ENCODE measurements around the gene DAP3. TPM values are rescaled to one million over a fixed set of nuclear protein-coding genes. Genes with fewer than 3 reads are reported as not detected.

The DAP3 gene
- total and polyA plus RNA-seq, 2 of the 13 experiments (the other 11 are each of a cell fraction or from before 2014, with no cell fraction given) = 129 to 133 TPM

DNA sequence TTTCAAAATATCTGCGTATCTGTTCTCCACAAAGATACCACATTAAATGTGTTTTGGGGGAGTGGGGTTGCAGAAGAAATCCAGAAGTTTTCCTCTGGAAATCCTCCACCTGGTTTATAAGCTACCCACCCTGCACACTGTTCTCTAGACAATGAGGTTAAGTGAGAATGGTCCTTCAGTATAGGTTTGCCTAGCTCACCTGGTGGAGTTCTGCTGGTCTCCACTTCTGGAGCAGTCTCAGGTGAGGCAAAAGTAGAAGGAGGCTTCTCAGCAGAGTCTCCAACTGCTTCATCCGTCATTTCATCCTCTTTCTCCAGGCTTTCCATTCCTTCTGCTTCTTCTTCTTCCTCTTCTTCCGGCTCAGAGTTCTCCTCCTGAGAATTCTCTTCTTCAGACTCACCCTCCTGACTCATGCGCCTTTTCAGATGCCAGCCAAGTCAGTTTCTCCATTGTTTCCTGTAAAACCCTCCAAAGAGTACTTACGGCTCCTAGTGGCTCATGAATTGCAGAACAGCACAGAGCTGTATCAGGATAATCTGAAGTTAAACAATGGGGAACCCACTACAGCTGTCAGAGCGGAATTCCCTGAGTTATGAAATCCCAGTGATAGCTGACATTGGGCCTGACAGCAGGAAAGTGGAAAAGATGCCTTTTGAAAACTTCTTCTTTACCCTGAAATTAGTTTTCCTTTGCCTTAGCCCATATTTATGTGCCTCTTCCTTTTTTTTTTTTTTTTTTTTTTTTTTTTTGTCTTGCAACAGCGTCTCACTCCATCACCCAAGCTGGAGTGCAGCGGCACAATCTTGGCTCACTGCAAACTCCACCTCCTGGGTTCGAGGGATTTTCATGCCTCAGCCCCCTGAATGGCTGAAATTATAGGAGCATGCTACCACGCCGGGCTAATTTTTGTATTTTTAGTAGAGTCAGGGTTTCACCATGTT lies 40.4 kb upstream of the DAP3 start (continued):
- TF ChIP-seq ATAD3A (CRISPR knock-in tag; IDR thresholded peaks at IDR 0.05) = no peak
- 0 out of 4 replicates have a peak, but pooled peaks of 1 of the 2 experiments have one; percentile 25 for TF ChIP-seq KLF16 (CRISPR knock-in tag; IDR thresholded peaks at IDR 0.05)
- TF ChIP-seq, protein P1, sequence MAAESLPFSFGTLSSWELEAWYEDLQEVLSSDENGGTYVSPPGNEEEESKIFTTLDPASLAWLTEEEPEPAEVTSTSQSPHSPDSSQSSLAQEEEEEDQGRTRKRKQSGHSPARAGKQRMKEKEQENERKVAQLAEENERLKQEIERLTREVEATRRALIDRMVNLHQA (CRISPR knock-in tag; IDR thresholded peaks at IDR 0.05) = no peak
- TF ChIP-seq RXRB (CRISPR knock-in tag; IDR thresholded peaks at IDR 0.05; ENCODE audit: borderline replicate concordance) = 0 out of 2 replicates have a peak, but pooled peaks have one; percentile 25
- TF ChIP-seq SALL2 (CRISPR knock-in tag; IDR thresholded peaks at IDR 0.05) = no peak
- TF ChIP-seq SMC3 (IDR thresholded peaks at IDR 0.05; ENCODE audit: low read length) = peak; percentile 65
- TF ChIP-seq, protein P2, sequence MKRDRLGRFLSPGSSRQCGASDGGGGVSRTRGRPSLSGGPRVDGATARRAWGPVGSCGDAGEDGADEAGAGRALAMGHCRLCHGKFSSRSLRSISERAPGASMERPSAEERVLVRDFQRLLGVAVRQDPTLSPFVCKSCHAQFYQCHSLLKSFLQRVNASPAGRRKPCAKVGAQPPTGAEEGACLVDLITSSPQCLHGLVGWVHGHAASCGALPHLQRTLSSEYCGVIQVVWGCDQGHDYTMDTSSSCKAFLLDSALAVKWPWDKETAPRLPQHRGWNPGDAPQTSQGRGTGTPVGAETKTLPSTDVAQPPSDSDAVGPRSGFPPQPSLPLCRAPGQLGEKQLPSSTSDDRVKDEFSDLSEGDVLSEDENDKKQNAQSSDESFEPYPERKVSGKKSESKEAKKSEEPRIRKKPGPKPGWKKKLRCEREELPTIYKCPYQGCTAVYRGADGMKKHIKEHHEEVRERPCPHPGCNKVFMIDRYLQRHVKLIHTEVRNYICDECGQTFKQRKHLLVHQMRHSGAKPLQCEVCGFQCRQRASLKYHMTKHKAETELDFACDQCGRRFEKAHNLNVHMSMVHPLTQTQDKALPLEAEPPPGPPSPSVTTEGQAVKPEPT (CRISPR knock-in tag; IDR thresholded peaks at IDR 0.05; ENCODE audit: low read depth) = no peak
- TF ChIP-seq ZNF547 (CRISPR knock-in tag; IDR thresholded peaks at IDR 0.05) = no peak
- TF ChIP-seq NR2F6 (IDR thresholded peaks at IDR 0.05) = no peak
- TF ChIP-seq NR2F6 (CRISPR knock-in tag; IDR thresholded peaks at IDR 0.05) = 0 out of 2 replicates have a peak, but pooled peaks have one; percentile 18
- peak; percentile 97 for TF ChIP-seq HIVEP1 (CRISPR knock-in tag; IDR thresholded peaks at IDR 0.05)
- TF ChIP-seq HHEX (CRISPR knock-in tag; IDR thresholded peaks at IDR 0.05) = no peak
- TF ChIP-seq PPARG (CRISPR knock-in tag; conservative IDR thresholded peaks at IDR 0.05) = 0 out of 2 replicates have a peak, but pooled peaks have one; percentile 35
- TF ChIP-seq IRF2 (CRISPR knock-in tag; IDR thresholded peaks at IDR 0.05) = 0 out of 2 replicates have a peak, but pooled peaks have one; percentile 22
- peak; percentile 73 for TF ChIP-seq CTCF (CRISPR knock-in tag; IDR thresholded peaks at IDR 0.05)
- no peak for TF ChIP-seq FOXC1 (CRISPR knock-in tag; IDR thresholded peaks at IDR 0.05; ENCODE audit: borderline replicate concordance)
- no peak for TF ChIP-seq MAF1 (CRISPR knock-in tag; IDR thresholded peaks at IDR 0.05; ENCODE audit: borderline replicate concordance)
- TF ChIP-seq, protein P3, sequence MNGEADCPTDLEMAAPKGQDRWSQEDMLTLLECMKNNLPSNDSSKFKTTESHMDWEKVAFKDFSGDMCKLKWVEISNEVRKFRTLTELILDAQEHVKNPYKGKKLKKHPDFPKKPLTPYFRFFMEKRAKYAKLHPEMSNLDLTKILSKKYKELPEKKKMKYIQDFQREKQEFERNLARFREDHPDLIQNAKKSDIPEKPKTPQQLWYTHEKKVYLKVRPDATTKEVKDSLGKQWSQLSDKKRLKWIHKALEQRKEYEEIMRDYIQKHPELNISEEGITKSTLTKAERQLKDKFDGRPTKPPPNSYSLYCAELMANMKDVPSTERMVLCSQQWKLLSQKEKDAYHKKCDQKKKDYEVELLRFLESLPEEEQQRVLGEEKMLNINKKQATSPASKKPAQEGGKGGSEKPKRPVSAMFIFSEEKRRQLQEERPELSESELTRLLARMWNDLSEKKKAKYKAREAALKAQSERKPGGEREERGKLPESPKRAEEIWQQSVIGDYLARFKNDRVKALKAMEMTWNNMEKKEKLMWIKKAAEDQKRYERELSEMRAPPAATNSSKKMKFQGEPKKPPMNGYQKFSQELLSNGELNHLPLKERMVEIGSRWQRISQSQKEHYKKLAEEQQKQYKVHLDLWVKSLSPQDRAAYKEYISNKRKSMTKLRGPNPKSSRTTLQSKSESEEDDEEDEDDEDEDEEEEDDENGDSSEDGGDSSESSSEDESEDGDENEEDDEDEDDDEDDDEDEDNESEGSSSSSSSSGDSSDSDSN (CRISPR knock-in tag; IDR thresholded peaks at IDR 0.05) = no peak
- TF ChIP-seq TRAFD1 (CRISPR knock-in tag; IDR thresholded peaks at IDR 0.05; ENCODE audit: borderline replicate concordance) = no peak
- TF ChIP-seq KAT8 (CRISPR knock-in tag; IDR thresholded peaks at IDR 0.05) = 0 out of 2 replicates have a peak, but pooled peaks have one; percentile 23
- TF ChIP-seq KMT2B (CRISPR knock-in tag; IDR thresholded peaks at IDR 0.05) = no peak
- no peak for TF ChIP-seq JUND (CRISPR knock-in tag; IDR thresholded peaks at IDR 0.05)
